GM12865 (cell line): ENCODE measurements around the gene DPP10.

Experiments
- DNase-seq: peaks from one replicate; pipeline ENCODE4 v3.0.0; 2010; ENCODE audit warnings: low read depth
- H3K4me3 ChIP-seq: 2 replicates; pipeline ENCODE4 v1.5.1; 2011; ENCODE audit warnings: mild to moderate bottlenecking, low read depth, low read length, control low read depth
- TF ChIP-seq, protein P1 (sequence below): IDR thresholded peaks from 2 replicates; pipeline ENCODE4 v1.5.1; 2011; ENCODE audit warnings: low read length, control low read depth, low read depth, inconsistent platforms; ENCODE audit not compliant: insufficient read depth; ENCODE audit errors: missing control alignments

Gene DPP10

DNA sequence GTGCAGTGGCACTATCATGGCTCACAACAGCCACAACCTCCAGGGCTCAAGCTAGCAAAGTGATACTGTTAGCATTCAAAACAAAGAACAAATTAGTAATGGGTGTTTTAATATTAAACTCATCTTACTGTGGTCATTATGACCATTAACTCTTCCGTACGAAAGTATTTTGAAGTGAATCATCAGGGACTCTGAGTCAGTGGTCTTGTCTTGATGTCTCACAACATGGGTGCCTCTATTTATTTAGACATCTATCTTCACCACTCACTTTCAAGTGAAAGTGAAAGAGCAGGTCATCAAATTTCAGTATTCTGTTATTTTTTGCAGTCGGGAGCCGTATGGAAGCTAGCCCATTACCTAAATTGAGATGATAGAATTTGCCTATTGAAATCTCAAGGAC, 1118.2 kb downstream of the DPP10 start:
- no peak for DNase-seq
- no peak overlapping the region for H3K4me3 ChIP-seq
- TF ChIP-seq, protein P1, sequence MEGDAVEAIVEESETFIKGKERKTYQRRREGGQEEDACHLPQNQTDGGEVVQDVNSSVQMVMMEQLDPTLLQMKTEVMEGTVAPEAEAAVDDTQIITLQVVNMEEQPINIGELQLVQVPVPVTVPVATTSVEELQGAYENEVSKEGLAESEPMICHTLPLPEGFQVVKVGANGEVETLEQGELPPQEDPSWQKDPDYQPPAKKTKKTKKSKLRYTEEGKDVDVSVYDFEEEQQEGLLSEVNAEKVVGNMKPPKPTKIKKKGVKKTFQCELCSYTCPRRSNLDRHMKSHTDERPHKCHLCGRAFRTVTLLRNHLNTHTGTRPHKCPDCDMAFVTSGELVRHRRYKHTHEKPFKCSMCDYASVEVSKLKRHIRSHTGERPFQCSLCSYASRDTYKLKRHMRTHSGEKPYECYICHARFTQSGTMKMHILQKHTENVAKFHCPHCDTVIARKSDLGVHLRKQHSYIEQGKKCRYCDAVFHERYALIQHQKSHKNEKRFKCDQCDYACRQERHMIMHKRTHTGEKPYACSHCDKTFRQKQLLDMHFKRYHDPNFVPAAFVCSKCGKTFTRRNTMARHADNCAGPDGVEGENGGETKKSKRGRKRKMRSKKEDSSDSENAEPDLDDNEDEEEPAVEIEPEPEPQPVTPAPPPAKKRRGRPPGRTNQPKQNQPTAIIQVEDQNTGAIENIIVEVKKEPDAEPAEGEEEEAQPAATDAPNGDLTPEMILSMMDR = no peak

DNA sequence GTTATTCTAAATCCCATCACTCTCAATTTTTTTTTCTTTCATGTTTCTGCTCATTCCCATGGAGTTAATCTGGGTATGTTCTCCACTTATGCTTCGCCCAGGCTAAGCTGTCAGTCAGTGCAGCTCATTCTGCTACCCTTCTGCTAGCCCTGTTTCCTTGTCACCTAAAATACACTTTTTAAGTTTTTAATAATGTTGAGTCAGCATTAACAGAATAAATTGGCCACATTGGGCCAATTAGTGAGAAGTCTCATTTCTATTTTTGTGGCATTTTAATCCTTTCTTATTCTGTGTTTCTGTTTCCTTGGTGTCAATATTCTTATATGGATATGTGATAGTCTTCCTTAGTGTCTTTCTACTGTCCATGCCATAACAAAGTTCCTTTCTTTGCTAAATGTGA, 1126.2 kb downstream of the DPP10 start:
- no peak overlapping the region for H3K4me3 ChIP-seq
- TF ChIP-seq, protein P1 = no peak
- DNase-seq = no peak

DNA sequence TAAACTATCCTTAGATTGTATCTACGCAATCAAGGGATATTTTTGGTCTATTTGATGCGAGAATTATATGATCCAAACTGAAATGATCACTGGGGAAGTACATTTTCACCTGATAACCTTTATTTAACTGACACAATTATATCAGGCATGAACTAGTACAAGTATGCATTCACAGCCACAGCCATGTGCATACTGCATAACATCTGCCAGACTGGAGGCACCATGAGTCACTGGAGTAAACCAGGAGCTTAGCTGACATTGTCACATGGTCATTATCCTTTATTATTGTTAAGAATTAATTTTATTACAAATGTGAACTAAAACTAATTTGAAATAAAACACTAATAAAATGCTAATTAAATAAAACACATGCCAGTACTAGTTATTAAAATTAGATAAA, 1127.1 kb downstream of the DPP10 start:
- no peak for DNase-seq
- TF ChIP-seq, protein P1 = no peak
- no peak overlapping the region for H3K4me3 ChIP-seq

DNA sequence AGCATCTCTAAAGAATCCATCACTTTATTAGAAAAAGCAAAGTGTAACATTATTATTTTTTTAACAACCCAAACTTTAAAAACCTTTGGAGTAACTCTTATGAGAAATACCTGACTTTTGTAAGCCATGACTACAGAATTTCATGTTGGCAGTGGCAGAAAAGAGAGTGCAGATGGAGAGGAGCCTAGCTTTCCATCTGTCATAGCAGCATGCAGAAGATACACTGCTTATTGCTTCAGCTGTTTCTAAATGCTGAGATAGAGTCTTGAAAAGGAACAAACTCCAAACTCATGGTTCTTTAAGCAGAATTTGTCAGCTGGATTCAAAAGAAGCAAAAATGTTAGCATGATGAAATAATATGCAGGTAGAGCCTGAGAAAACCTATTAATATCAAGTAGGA, 1130.3 kb downstream of the DPP10 start:
- no peak for DNase-seq
- TF ChIP-seq, protein P1 = no peak
- H3K4me3 ChIP-seq = no peak overlapping the region

DNA sequence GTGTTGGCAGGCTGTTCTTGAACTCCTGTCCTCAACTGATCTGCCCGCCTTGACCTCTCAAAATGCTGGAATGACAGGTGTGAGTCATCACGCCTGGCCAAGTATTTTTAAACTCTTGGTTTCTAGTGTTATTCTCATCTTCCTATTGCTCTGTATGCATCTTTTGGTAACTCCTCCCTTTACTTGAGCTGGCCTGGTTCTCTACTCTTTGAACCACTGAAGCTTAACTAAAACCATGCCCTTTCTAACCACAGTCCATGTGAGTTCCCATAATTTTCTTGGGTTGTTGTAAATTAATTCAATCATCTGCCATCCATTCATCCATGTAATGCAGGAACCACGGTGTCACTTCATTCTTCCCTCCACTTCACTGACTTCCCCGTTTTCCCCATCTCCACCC, 1131.3 kb downstream of the DPP10 start:
- no peak overlapping the region for H3K4me3 ChIP-seq
- DNase-seq = no peak
- TF ChIP-seq, protein P1 = no peak

DNA sequence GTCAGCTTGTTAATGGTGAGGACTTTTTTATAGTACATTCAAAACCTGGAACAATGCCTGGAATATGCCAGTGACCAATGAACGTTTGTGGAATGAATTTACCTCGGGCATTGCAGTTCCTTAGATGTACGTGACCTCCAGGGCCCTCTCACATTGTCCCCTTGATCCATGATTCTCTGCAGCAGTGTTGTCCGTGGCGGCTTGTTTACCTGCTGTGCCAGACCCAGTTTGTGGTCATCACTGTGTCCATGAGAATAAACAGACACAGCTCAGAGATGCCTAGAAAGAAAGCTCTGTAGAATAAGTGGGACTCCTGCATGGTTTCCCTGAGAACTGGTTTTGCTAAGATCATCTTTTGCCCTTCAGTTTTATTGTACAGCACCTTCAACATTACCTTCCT, 1132.2 kb downstream of the DPP10 start:
- TF ChIP-seq, protein P1 = no peak
- H3K4me3 ChIP-seq = no peak overlapping the region
- no peak for DNase-seq

DNA sequence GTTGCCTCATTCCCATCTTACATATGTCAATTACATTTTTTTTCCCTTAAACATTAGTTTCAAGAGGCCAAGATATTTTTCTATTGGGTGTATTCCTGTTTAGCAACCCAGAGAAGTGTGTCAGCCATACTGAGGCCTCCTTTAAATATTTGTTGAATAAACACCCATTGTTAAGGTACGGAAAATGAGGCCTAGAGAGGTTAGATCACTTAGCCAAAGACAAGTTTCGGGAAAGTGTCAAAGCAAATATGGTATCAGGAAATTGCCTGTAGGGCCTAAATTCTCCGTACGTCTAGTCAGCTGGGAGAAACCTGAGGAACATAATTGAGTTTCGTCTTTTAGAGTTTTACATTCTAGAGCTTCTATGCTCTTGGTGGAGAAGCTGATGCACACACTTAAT, 1138.3 kb downstream of the DPP10 start:
- TF ChIP-seq, protein P1 = no peak
- no peak for DNase-seq
- H3K4me3 ChIP-seq = no peak overlapping the region
